DMS79 (cell line): ENCODE measurements around the gene CNTNAP2.

Source experiments
- DNase-seq: peaks from one replicate; lab custom pipeline; 2025; lab: John Stamatoyannopoulos, UW

CNTNAP2 gene

DNA sequence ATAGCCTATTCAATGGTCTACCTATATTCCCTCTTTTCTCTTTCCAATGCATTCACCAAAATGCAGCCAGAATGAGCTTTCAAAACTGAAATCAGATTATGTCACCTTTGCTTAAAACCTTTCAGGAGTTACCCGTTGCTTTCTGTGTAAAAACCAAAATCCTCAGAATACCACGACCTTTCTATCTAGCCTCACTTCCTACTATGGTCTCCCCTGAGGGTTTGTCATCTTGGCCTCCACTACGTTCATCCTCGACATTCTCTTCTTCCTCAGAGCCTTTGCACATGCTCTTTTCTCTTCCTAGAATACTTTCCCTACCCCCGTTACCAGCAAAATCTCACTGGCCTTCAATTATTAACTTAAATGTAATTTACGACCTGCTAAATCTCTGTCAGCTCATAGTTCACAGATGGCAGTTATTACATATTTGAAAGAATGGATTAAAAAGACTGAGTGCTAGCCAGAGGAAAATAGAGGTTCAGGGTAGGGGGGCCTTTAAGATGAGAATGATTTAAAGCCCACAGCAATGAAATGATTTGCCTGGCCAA lies 2093.1 kb downstream of the CNTNAP2 start:
- no peak for DNase-seq

GRCh38 chr7:148210804-148211325 lies 2094.3 kb downstream of the CNTNAP2 start:
- DNase-seq = no peak

DNA sequence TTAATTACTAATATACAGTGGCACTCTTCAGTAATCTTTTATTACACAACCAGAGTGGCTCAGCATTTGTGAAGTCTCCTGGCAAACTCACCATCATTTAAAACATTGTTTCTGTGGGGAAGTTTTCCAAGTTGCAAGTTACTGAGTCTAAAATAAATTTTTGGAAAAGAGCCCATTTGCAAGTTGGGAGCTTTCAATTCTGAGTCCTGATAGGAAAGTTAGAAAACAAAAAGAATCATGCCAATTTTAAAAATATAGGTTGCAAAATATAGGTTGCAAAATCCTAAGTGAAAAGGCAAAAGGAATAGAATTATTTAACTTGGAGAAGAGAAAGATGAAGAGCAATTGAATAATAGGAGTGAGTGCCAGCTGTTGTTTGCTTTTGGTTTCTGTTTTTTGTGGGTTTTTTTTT lies 2095.1 kb downstream of the CNTNAP2 start:
- DNase-seq = no peak

DNA sequence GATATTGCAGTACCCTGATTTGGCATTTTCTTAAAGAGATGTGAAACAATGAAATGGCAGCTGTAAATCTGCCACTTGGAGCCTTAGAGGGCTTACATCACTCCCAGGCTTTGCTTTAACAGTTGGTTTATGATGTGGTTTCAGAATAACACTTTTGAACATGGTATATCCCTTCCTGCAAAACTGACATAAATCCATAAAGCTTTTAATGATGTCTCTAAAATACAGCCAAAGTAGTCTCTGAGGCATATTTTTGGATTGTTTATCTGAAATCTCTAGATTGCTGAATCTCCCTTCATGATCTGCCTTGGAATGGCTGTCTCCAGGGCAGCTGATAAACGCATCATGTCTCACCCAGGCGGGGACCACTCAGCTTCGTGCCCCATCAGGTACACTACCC lies 2096.1 kb downstream of the CNTNAP2 start:
- DNase-seq = no peak

- DNase-seq = no peak
These were observed 2097.5 kb downstream of the CNTNAP2 start for GRCh38 chr7:148214101-148214500.

- no peak for DNase-seq
These were observed 2102.0 kb downstream of the CNTNAP2 start for GRCh38 chr7:148218603-148219002.

- DNase-seq = no peak
These were observed 2106.1 kb downstream of the CNTNAP2 start for GRCh38 chr7:148222721-148223120.

GRCh38 chr7:148223160-148223559 lies 2106.6 kb downstream of the CNTNAP2 start:
- no peak for DNase-seq

- no peak for DNase-seq
These were observed 2107.1 kb downstream of the CNTNAP2 start for GRCh38 chr7:148223738-148224137.

GRCh38 chr7:148230296-148230695 lies 2113.7 kb downstream of the CNTNAP2 start:
- DNase-seq = no peak

GRCh38 chr7:148230883-148231282 lies 2114.3 kb downstream of the CNTNAP2 start:
- no peak for DNase-seq

DNA sequence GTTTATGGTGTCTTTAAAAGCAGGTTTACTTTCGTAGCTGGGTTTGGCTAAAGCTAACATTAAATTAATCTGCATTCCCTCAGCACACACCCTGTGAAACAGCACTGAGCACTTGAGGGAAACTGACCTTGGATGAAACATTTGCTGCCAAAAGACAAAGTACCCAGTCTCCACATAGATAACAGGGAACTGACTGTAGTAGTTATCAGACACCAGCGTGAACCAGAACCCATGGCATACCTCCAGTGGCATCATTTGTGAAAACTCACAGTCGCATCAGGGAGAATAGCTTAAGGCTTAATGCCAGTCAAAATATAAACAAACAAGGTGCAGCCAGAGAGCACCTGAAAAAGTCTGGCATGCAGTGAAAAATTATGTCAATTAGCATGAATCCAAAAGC lies 2116.2 kb downstream of the CNTNAP2 start:
- no peak for DNase-seq

- no peak for DNase-seq
These were observed 2118.1 kb downstream of the CNTNAP2 start for GRCh38 chr7:148234715-148235114.

DNA sequence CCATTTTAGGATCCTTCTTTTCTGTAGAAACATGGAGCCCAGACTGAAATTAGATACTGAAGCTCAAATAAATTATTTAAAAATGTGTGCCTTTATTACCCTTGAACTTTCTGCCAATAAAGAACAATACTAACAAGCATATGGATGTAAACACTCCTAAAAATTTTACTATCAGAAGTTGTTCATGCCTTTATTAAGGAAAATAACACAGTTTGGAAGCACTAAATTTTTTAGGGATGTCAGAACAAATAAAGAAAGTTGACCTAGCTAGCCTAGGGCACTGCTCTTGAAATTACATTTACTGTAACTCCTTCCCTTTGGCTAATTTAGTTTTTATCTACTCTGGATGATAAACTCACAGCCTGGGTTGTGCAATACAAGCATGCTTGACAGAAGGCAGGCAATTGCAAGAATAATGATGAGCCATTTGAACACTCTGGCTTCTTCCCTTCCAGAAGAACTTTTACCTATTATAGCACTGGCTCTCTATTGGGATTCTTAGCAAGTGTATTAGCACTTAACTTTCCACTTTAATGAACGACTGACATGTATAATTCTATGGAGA lies 2122.2 kb downstream of the CNTNAP2 start:
- no peak for DNase-seq

GRCh38 chr7:148241700-148242293 lies 2125.2 kb downstream of the CNTNAP2 start:
- DNase-seq = no peak

GRCh38 chr7:148242294-148242821 lies 2125.8 kb downstream of the CNTNAP2 start:
- peak; percentile 21 for DNase-seq

- no peak for DNase-seq
These were observed 2128.8 kb downstream of the CNTNAP2 start for GRCh38 chr7:148245381-148245780.

- DNase-seq = no peak
These were observed 2137.0 kb downstream of the CNTNAP2 start for GRCh38 chr7:148253629-148254028.

- no peak for DNase-seq
These were observed 2138.7 kb downstream of the CNTNAP2 start for GRCh38 chr7:148255333-148255732.

- DNase-seq = no peak
These were observed 2139.8 kb downstream of the CNTNAP2 start for GRCh38 chr7:148256433-148256832.

GRCh38 chr7:148260599-148260998 lies 2144.0 kb downstream of the CNTNAP2 start:
- no peak for DNase-seq

- DNase-seq = no peak
These were observed 2144.9 kb downstream of the CNTNAP2 start for GRCh38 chr7:148261523-148261922.

GRCh38 chr7:148261996-148262688 lies 2145.5 kb downstream of the CNTNAP2 start:
- DNase-seq = no peak
